HepG2 (cell line): Measurements from ENCODE around the gene CCDC57. TPM values are rescaled to one million over a fixed set of nuclear protein-coding genes. Genes with fewer than 3 reads are reported as not detected.

Experiments used
- HOXD1 ChIP-seq: sonication (generic); formaldehyde crosslinking; IDR thresholded peaks from 2 replicates; pipeline ENCODE4 v1.5.0; 2020; ENCODE audit warnings: missing genetic modification reagents
- MATR3 ChIP-seq: sonication (generic); formaldehyde crosslinking; IDR thresholded peaks from 2 replicates; pipeline ENCODE4 v1.4.0; 2020; ENCODE audit warnings: missing genetic modification reagents
- NFE2 ChIP-seq: sonication (generic); formaldehyde crosslinking; IDR thresholded peaks from 2 replicates; pipeline ENCODE4 v1.4.0; 2020; ENCODE audit warnings: missing genetic modification reagents
- TRIM24 ChIP-seq: sonication (generic); formaldehyde crosslinking; IDR thresholded peaks from 2 replicates; pipeline ENCODE4 v1.8.0; 2022; ENCODE audit warnings: mild to moderate bottlenecking, missing genetic modification reagents
- ZBTB42 ChIP-seq: sonication (generic); formaldehyde crosslinking; IDR thresholded peaks from 2 replicates; pipeline ENCODE4 v1.5.0; 2020; ENCODE audit warnings: mild to moderate bottlenecking, missing genetic modification reagents
- ZNF34 ChIP-seq: sonication (generic); formaldehyde crosslinking; IDR thresholded peaks from 2 replicates; pipeline ENCODE4 v1.4.0; 2020; ENCODE audit warnings: mild to moderate bottlenecking, missing genetic modification reagents, borderline replicate concordance
- ZNF44 ChIP-seq: sonication (generic); formaldehyde crosslinking; IDR thresholded peaks from 2 replicates; pipeline ENCODE4 v1.5.1; 2020; ENCODE audit warnings: mild to moderate bottlenecking, missing genetic modification reagents
- ZNF567 ChIP-seq: sonication (generic); formaldehyde crosslinking; IDR thresholded peaks from 2 replicates; pipeline ENCODE4 v1.8.1; 2023; ENCODE audit warnings: mild to moderate bottlenecking, missing genetic modification reagents, borderline replicate concordance
- ZNF816 ChIP-seq: sonication (generic); formaldehyde crosslinking; IDR thresholded peaks from 2 replicates; pipeline ENCODE4 v1.8.0; 2022; ENCODE audit warnings: missing genetic modification reagents, mild to moderate bottlenecking, borderline replicate concordance
- polyA plus RNA-seq, 8 experiments: library from polyadenylated mRNA; depleted of rRNA in 3 of 8; stranded (reverse) in 7 of 8; unstranded in 1 of 8; fragments of >200 nt; fragmentation: Illumina TruSeq in 4 of 8; extraction: Trizol in 4 of 8; gene quantifications; 2 replicates each; pipeline versions ENCODE4 v1.2.1 to v1.2.3, GENCODE V29; 2011 to 2016; ENCODE audit warnings: low read depth in 4 of 8, missing spikeins in 1 of 8, mixed read lengths in 1 of 8; ENCODE audit not compliant: insufficient read depth in 1 of 8
- total RNA-seq, 5 experiments: library from RNA; depleted of rRNA; stranded (reverse); fragments of >200 nt; fragmentation: Illumina TruSeq; extraction: Trizol; gene quantifications; 2 replicates each; pipeline ENCODE4 v1.2.3, GENCODE V29; 2016; ENCODE audit warnings: low read depth in 1 of 5
- TF ChIP-seq, protein P1 (sequence below): sonication (generic); formaldehyde crosslinking; IDR thresholded peaks from 2 replicates; pipeline ENCODE4 v1.5.1; 2020; ENCODE audit warnings: missing genetic modification reagents, mild to moderate bottlenecking, borderline replicate concordance
- TF ChIP-seq, protein P2 (sequence below): sonication (generic); formaldehyde crosslinking; IDR thresholded peaks from 2 replicates; pipeline ENCODE4 v1.5.0; 2020; ENCODE audit warnings: missing genetic modification reagents
- TF ChIP-seq, protein P3 (sequence below): sonication (generic); formaldehyde crosslinking; IDR thresholded peaks from 2 replicates; pipeline ENCODE4 v1.5.0; 2020; ENCODE audit warnings: mild to moderate bottlenecking, missing genetic modification reagents, borderline replicate concordance
- TF ChIP-seq, protein P4 (sequence below), 2 experiments: sonication (generic) in 1 of 2; formaldehyde crosslinking in 1 of 2; IDR thresholded peaks; 2 replicates each; pipeline versions ENCODE4 v1.4.0 to v1.6.1; 2016 to 2020; ENCODE audit warnings: borderline replicate concordance in 1 of 2, low read depth in 1 of 2, mild to moderate bottlenecking in 1 of 2, missing genetic modification reagents in 1 of 2

The CCDC57 gene
- total and polyA plus RNA-seq, 2 of the 13 experiments (the other 11 are each of a cell fraction or from before 2014, with no cell fraction given): 59.3 to 59.9 TPM

DNA sequence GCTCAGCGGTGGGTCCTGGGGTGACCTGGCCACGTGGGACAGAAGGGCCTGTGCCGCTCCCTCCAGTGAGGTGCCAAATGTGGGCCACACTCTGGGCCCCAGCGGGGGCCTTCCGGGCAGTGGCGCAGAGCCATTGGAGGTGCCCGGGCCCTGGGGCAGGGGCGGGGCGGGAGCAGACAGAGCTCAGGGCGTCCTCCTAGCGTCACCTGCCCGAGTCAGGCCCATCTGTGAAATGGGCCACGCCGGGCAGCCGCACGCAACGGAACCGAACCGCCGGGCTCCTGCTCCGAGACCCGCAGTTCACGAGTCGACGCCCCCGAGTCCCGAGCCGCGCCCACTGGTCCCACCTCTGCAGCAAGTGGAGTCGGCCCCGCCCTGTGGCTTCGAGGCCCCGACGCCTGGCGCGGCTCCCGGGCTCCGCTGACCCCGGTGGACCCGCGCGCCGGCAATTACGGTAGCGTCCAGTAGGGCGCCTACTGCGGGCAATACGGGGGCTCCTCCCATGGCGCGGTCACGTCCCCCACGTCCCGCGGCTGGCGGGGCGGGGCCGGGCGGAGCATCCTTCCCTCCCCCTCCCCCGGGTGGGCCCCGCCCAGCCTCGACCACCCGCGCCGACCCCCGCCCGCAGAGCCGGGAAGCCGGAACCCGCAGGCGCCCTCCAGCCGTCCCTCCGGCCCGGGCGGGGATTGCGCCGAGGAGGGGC, 18.1 kb upstream of the CCDC57 start (continued):
- TF ChIP-seq, protein P1, sequence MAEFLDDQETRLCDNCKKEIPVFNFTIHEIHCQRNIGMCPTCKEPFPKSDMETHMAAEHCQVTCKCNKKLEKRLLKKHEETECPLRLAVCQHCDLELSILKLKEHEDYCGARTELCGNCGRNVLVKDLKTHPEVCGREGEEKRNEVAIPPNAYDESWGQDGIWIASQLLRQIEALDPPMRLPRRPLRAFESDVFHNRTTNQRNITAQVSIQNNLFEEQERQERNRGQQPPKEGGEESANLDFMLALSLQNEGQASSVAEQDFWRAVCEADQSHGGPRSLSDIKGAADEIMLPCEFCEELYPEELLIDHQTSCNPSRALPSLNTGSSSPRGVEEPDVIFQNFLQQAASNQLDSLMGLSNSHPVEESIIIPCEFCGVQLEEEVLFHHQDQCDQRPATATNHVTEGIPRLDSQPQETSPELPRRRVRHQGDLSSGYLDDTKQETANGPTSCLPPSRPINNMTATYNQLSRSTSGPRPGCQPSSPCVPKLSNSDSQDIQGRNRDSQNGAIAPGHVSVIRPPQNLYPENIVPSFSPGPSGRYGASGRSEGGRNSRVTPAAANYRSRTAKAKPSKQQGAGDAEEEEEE (CRISPR knock-in tag): no peak
- TF ChIP-seq ZNF816 (CRISPR knock-in tag) (peak; percentile 96), ZBTB42 (CRISPR knock-in tag) (peak; percentile 71; the same call in 1 of the 2 replicates), ZNF34 (CRISPR knock-in tag) (peak; percentile 92; the same call in 1 of the 2 replicates), ZNF567 (CRISPR knock-in tag) (peak; percentile 73; the same call in 1 of the 2 replicates), ZNF44 (peak; percentile 85; the same call in 1 of the 2 replicates), TRIM24 (no peak), NFE2 (CRISPR knock-in tag) (no peak), HOXD1 (peak; percentile 93), MATR3 (CRISPR knock-in tag) (no peak)
- TF ChIP-seq, protein P2, sequence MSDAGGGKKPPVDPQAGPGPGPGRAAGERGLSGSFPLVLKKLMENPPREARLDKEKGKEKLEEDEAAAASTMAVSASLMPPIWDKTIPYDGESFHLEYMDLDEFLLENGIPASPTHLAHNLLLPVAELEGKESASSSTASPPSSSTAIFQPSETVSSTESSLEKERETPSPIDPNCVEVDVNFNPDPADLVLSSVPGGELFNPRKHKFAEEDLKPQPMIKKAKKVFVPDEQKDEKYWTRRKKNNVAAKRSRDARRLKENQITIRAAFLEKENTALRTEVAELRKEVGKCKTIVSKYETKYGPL (CRISPR knock-in tag): peak; percentile 92
- TF ChIP-seq, protein P3, sequence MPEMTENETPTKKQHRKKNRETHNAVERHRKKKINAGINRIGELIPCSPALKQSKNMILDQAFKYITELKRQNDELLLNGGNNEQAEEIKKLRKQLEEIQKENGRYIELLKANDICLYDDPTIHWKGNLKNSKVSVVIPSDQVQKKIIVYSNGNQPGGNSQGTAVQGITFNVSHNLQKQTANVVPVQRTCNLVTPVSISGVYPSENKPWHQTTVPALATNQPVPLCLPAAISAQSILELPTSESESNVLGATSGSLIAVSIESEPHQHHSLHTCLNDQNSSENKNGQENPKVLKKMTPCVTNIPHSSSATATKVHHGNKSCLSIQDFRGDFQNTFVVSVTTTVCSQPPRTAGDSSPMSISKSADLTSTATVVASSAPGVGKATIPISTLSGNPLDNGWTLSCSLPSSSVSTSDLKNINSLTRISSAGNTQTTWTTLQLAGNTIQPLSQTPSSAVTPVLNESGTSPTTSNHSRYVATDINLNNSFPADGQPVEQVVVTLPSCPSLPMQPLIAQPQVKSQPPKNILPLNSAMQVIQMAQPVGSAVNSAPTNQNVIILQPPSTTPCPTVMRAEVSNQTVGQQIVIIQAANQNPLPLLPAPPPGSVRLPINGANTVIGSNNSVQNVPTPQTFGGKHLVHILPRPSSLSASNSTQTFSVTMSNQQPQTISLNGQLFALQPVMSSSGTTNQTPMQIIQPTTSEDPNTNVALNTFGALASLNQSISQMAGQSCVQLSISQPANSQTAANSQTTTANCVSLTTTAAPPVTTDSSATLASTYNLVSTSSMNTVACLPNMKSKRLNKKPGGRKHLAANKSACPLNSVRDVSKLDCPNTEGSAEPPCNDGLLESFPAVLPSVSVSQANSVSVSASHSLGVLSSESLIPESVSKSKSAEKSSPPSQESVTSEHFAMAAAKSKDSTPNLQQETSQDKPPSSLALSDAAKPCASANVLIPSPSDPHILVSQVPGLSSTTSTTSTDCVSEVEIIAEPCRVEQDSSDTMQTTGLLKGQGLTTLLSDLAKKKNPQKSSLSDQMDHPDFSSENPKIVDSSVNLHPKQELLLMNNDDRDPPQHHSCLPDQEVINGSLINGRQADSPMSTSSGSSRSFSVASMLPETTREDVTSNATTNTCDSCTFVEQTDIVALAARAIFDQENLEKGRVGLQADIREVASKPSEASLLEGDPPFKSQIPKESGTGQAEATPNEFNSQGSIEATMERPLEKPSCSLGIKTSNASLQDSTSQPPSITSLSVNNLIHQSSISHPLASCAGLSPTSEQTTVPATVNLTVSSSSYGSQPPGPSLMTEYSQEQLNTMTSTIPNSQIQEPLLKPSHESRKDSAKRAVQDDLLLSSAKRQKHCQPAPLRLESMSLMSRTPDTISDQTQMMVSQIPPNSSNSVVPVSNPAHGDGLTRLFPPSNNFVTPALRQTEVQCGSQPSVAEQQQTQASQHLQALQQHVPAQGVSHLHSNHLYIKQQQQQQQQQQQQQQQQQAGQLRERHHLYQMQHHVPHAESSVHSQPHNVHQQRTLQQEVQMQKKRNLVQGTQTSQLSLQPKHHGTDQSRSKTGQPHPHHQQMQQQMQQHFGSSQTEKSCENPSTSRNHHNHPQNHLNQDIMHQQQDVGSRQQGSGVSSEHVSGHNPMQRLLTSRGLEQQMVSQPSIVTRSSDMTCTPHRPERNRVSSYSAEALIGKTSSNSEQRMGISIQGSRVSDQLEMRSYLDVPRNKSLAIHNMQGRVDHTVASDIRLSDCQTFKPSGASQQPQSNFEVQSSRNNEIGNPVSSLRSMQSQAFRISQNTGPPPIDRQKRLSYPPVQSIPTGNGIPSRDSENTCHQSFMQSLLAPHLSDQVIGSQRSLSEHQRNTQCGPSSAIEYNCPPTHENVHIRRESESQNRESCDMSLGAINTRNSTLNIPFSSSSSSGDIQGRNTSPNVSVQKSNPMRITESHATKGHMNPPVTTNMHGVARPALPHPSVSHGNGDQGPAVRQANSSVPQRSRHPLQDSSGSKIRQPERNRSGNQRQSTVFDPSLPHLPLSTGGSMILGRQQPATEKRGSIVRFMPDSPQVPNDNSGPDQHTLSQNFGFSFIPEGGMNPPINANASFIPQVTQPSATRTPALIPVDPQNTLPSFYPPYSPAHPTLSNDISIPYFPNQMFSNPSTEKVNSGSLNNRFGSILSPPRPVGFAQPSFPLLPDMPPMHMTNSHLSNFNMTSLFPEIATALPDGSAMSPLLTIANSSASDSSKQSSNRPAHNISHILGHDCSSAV (CRISPR knock-in tag): no peak; the same call in 1 of the 2 replicates
- TF ChIP-seq, protein P4, sequence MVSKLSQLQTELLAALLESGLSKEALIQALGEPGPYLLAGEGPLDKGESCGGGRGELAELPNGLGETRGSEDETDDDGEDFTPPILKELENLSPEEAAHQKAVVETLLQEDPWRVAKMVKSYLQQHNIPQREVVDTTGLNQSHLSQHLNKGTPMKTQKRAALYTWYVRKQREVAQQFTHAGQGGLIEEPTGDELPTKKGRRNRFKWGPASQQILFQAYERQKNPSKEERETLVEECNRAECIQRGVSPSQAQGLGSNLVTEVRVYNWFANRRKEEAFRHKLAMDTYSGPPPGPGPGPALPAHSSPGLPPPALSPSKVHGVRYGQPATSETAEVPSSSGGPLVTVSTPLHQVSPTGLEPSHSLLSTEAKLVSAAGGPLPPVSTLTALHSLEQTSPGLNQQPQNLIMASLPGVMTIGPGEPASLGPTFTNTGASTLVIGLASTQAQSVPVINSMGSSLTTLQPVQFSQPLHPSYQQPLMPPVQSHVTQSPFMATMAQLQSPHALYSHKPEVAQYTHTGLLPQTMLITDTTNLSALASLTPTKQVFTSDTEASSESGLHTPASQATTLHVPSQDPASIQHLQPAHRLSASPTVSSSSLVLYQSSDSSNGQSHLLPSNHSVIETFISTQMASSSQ (IDR thresholded peaks at IDR 0.05; ENCODE audit: low read depth): no peak
- TF ChIP-seq, protein P4 (CRISPR knock-in tag; IDR thresholded peaks at IDR 0.05; ENCODE audit: borderline replicate concordance): peak; percentile 89
